SU-DHL-6 (cell line): ENCODE results near the gene CAP2.
"Not testable (repeated sequence)": the region's sequence is repeated elsewhere in the genome, so short reads cannot be mapped to it uniquely, and the experiment has no call there.

Source experiments
- H2AFZ ChIP-seq: fragments of 200-600 bp; sonication (generic); 2 replicates; pipeline ENCODE4 v1.6.1; 2014; ENCODE audit warnings: low read depth, mild to moderate bottlenecking, moderate library complexity, mixed read lengths, antibody characterized with exemption, low read length; ENCODE audit not compliant: severe bottlenecking
- H3F3A ChIP-seq: fragments of 200-600 bp; shearing (Covaris generic); 2 replicates; pipeline ENCODE4 v1.6.0; 2016; ENCODE audit warnings: antibody characterized with exemption, mild to moderate bottlenecking; ENCODE audit not compliant: insufficient read depth
- H3K27ac ChIP-seq: fragments of 200-600 bp; sonication (generic); 2 replicates; pipeline ENCODE4 v1.5.1; 2016; ENCODE audit warnings: low read depth, mild to moderate bottlenecking, low read length, moderate library complexity, mixed read lengths
- H3K27me3 ChIP-seq: fragments of 200-600 bp; sonication (generic), shearing (Covaris generic); 2 replicates; pipeline ENCODE4 v1.6.0; 2014; ENCODE audit warnings: mild to moderate bottlenecking, low read length
- H3K36me3 ChIP-seq: fragments of 200-600 bp; sonication (generic); 2 replicates; pipeline ENCODE4 v1.6.1; 2014; ENCODE audit warnings: mild to moderate bottlenecking, low read length, mixed read lengths
- H3K4me2 ChIP-seq: fragments of 300-600, 200-600 bp; shearing (Covaris generic), sonication (generic); 2 replicates; pipeline ENCODE4 v1.6.0; 2014; ENCODE audit warnings: low read length, low read depth, mild to moderate bottlenecking; ENCODE audit not compliant: poor library complexity, severe bottlenecking
- H3K4me3 ChIP-seq: fragments of 200-600 bp; sonication (generic); 2 replicates; pipeline ENCODE4 v1.5.1; 2014; ENCODE audit warnings: antibody characterized with exemption, low read length, mild to moderate bottlenecking, mixed read lengths; ENCODE audit not compliant: insufficient read depth, poor library complexity, severe bottlenecking
- H3K79me2 ChIP-seq: fragments of 200-600 bp; sonication (generic); 2 replicates; pipeline ENCODE4 v1.6.1; 2014; ENCODE audit warnings: mild to moderate bottlenecking, low read length, moderate library complexity; ENCODE audit not compliant: insufficient read depth
- H3K9ac ChIP-seq: fragments of 200-600 bp; sonication (generic); 2 replicates; pipeline ENCODE4 v1.7.0; 2014; ENCODE audit warnings: mild to moderate bottlenecking, low read length
- H3K9me2 ChIP-seq: fragments of 200-600 bp; sonication (generic); replicated peaks from 2 replicates; pipeline ENCODE4 v1.6.1; 2014; ENCODE audit warnings: low read length; ENCODE audit not compliant: insufficient read depth
- H3K9me3 ChIP-seq: fragments of 200-600 bp; sonication (generic); 2 replicates; pipeline ENCODE4 v1.6.1; 2014; ENCODE audit warnings: low read length, mixed read lengths; ENCODE audit not compliant: insufficient read depth
- H4K20me1 ChIP-seq: fragments of 200-600 bp; sonication (generic); 2 replicates; pipeline ENCODE4 v1.6.1; 2014; ENCODE audit warnings: low read depth, mild to moderate bottlenecking, antibody characterized with exemption, low read length, moderate library complexity, mixed read lengths
- EZH2phosphoT487 ChIP-seq: fragments of 200-600 bp; sonication (generic), shearing (Covaris generic); conservative IDR thresholded peaks from 2 replicates; pipeline ENCODE4 v1.6.1; 2018; ENCODE audit warnings: mild to moderate bottlenecking, antibody characterized with exemption, low read length, moderate library complexity, mixed read lengths
- TF ChIP-seq, protein P1 (sequence below): fragments of 200-600 bp; sonication (generic); IDR thresholded peaks from one replicate; pipeline ENCODE4 v1.5.1; 2017; ENCODE audit warnings: antibody characterized with exemption, mild to moderate bottlenecking, low read length, moderate library complexity; ENCODE audit not compliant: insufficient read depth, poor library complexity, severe bottlenecking

CAP2 gene

GRCh38 chr6:17408081-17408480 is 14.7 kb downstream of the CAP2 start:
- Histone ChIP-seq H4K20me1 (no peaks in the 10 kb centered on the region), H3K27ac (no peak overlapping the region), H3K9me2 (no peaks in the 10 kb centered on the region), H3K4me3 (no peak overlapping the region), H3K4me2 (no peak overlapping the region), H2AFZ (no peak overlapping the region), H3K9me3 (no peaks in the 10 kb centered on the region), H3K79me2 (no peaks in the 10 kb centered on the region), H3K36me3 (no peaks in the 10 kb centered on the region), H3K9ac (no peak overlapping the region), H3F3A (no peaks in the 10 kb centered on the region), H3K27me3 (no peaks in the 10 kb centered on the region)
- TF ChIP-seq EZH2phosphoT487 = no peak
- TF ChIP-seq, protein P1, sequence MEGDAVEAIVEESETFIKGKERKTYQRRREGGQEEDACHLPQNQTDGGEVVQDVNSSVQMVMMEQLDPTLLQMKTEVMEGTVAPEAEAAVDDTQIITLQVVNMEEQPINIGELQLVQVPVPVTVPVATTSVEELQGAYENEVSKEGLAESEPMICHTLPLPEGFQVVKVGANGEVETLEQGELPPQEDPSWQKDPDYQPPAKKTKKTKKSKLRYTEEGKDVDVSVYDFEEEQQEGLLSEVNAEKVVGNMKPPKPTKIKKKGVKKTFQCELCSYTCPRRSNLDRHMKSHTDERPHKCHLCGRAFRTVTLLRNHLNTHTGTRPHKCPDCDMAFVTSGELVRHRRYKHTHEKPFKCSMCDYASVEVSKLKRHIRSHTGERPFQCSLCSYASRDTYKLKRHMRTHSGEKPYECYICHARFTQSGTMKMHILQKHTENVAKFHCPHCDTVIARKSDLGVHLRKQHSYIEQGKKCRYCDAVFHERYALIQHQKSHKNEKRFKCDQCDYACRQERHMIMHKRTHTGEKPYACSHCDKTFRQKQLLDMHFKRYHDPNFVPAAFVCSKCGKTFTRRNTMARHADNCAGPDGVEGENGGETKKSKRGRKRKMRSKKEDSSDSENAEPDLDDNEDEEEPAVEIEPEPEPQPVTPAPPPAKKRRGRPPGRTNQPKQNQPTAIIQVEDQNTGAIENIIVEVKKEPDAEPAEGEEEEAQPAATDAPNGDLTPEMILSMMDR = no peak

- H3K36me3 ChIP-seq = no peaks in the 10 kb centered on the region
- TF ChIP-seq, protein P1 = no peak
- TF ChIP-seq EZH2phosphoT487 = no peak
- H3K79me2 ChIP-seq = no peaks in the 10 kb centered on the region
- H3K9me3 ChIP-seq = no peaks in the 10 kb centered on the region
- H3K4me3 ChIP-seq = no peak overlapping the region
- H3K27ac ChIP-seq = no peak overlapping the region
- H3K4me2 ChIP-seq = no peak overlapping the region
- no peaks in the 10 kb centered on the region for H4K20me1 ChIP-seq
- no peaks in the 10 kb centered on the region for H3K9me2 ChIP-seq
- H3K9ac ChIP-seq = no peak overlapping the region
- H2AFZ ChIP-seq = no peak overlapping the region
- H3K27me3 ChIP-seq = no peaks in the 10 kb centered on the region
- H3F3A ChIP-seq = no peaks in the 10 kb centered on the region
Observed at GRCh38 chr6:17410281-17410680, 16.9 kb downstream of the CAP2 start.

DNA sequence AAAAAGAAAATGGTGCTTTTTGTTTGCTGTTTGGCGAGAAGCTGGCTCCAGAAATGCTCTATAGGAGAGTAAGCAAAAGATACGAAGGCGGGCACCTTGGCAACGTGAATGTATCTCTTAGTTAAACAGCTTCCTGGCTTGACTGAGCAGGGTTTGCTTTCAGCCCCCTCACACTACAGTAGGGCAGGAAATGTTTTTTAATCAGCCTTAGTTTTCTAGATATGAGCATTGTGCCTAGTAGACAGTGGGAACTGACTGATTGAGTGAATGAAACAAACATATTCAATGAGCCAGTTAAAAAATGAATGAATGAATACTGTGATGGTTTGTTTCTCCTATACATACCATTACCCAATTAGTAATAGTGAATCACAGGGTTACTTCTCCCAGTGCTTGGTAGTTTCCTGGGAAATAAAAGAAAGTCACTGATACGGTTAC is 19.9 kb downstream of the CAP2 start:
- no peak for TF ChIP-seq EZH2phosphoT487
- TF ChIP-seq, protein P1 = no peak
- Histone ChIP-seq H3K9me3 (no peaks in the 10 kb centered on the region), H3K27me3 (no peaks in the 10 kb centered on the region), H3K4me2 (no peak overlapping the region), H3K27ac (no peak overlapping the region), H3F3A (no peaks in the 10 kb centered on the region), H3K9ac (no peak overlapping the region), H4K20me1 (no peaks in the 10 kb centered on the region), H3K36me3 (no peaks in the 10 kb centered on the region), H3K9me2 (no peaks in the 10 kb centered on the region), H3K4me3 (no peak overlapping the region), H3K79me2 (no peaks in the 10 kb centered on the region), H2AFZ (no peak overlapping the region)

- not testable (repeated sequence) for H3K9me3 ChIP-seq, H3K4me3 ChIP-seq, H3K27me3 ChIP-seq, H3K36me3 ChIP-seq, H3K9ac ChIP-seq, H3K9me2 ChIP-seq, H4K20me1 ChIP-seq, H3K4me2 ChIP-seq, H2AFZ ChIP-seq, H3K79me2 ChIP-seq, H3F3A ChIP-seq, H3K27ac ChIP-seq
Observed at GRCh38 chr6:17414395-17414794, 21.0 kb downstream of the CAP2 start.
